ENCODE data around the gene P4HB.
"Not testable (repeated sequence)": the region's sequence is repeated elsewhere in the genome, so short reads cannot be mapped to it uniquely, and the experiment has no call there.

The P4HB gene

GRCh38 chr17:81844887-81845286 is 15.4 kb downstream of the P4HB start:
- no peak for DNase-seq

GRCh38 chr17:81844327-81844851 is 15.9 kb downstream of the P4HB start:
- DNase-seq: no peak

- DNase-seq: no peak
These were observed 16.5 kb downstream of the P4HB start for GRCh38 chr17:81843713-81844326.

- no peak for DNase-seq
These were observed 17.4 kb downstream of the P4HB start for GRCh38 chr17:81842725-81843504.

GRCh38 chr17:81842378-81842724 is 18.0 kb downstream of the P4HB start:
- DNase-seq: no peak

GRCh38 chr17:81841866-81842265 is 18.5 kb downstream of the P4HB start:
- DNase-seq: no peak

GRCh38 chr17:81840826-81841778 is 19.2 kb downstream of the P4HB start:
- DNase-seq: no peak

- DNase-seq: not testable (repeated sequence)
These were observed 20.3 kb downstream of the P4HB start for GRCh38 chr17:81840059-81840458.

GRCh38 chr17:81839301-81839700 is 21.0 kb downstream of the P4HB start:
- no peak for DNase-seq

GRCh38 chr17:81838753-81839255 is 21.5 kb downstream of the P4HB start:
- no peak for DNase-seq

GRCh38 chr17:81837641-81838040 is 22.7 kb downstream of the P4HB start:
- no peak for DNase-seq

GRCh38 chr17:81834831-81835267 is 25.5 kb downstream of the P4HB start, which contains the start of gene PPP1R27:
TSS of gene PPP1R27 (minus strand) at chr17:81835050. CDS start at chr17:81834953, 97 bp downstream.
- no peak for DNase-seq

- no peak for DNase-seq
These were observed 26.2 kb downstream of the P4HB start for GRCh38 chr17:81833921-81834830.

- DNase-seq: peak; percentile 73
These were observed 27.0 kb downstream of the P4HB start, which contains the start of gene MCRIP1 for GRCh38 chr17:81833160-81833920. TSS of gene MCRIP1 (minus strand) at chr17:81833291. CDS start at chr17:81824506, 8,785 bp downstream.

GRCh38 chr17:81832608-81833159 is 27.7 kb downstream of the P4HB start:
- DNase-seq: no peak

- no peak for DNase-seq
These were observed 28.3 kb downstream of the P4HB start for GRCh38 chr17:81831957-81832607.

- DNase-seq: no peak
These were observed 28.8 kb downstream of the P4HB start for GRCh38 chr17:81831563-81831956.

- DNase-seq: no peak
These were observed 30.5 kb downstream of the P4HB start for GRCh38 chr17:81829858-81830257.

- DNase-seq: no peak
These were observed 31.7 kb downstream of the P4HB start for GRCh38 chr17:81828656-81829055.
